GM19035 (cell line): ENCODE results near the gene SUCLA2.
"Not testable (repeated sequence)": the region's sequence is repeated elsewhere in the genome, so short reads cannot be mapped to it uniquely, and the experiment has no call there.

ENCODE experiments used
- ATAC-seq: cut with Tn5 transposase; IDR thresholded peaks from one replicate; pipeline ENCODE4 v1.9.1; 2021; ENCODE audit not compliant: unreplicated experiment

The SUCLA2 gene

GRCh38 chr13:47997384-47997783, 3.7 kb downstream of the SUCLA2 start:
- ATAC-seq: no peak

- ATAC-seq: no peak
Measured at GRCh38 chr13:47991859-47992258, 9.2 kb downstream of the SUCLA2 start.

GRCh38 chr13:47990920-47991466, 10.1 kb downstream of the SUCLA2 start:
- ATAC-seq: no peak

GRCh38 chr13:47990427-47990826, 10.6 kb downstream of the SUCLA2 start:
- no peak for ATAC-seq

- no peak for ATAC-seq
Measured at GRCh38 chr13:47983070-47983469, 18.0 kb downstream of the SUCLA2 start.

- ATAC-seq: no peak
Measured at GRCh38 chr13:47976325-47976724, 24.7 kb downstream of the SUCLA2 start.

- ATAC-seq: no peak
Measured at GRCh38 chr13:47964863-47965262, 36.2 kb downstream of the SUCLA2 start.

- no peak for ATAC-seq
Measured at GRCh38 chr13:47962237-47962636, 38.8 kb downstream of the SUCLA2 start.

GRCh38 chr13:47959468-47960247, 41.4 kb downstream of the SUCLA2 start:
- ATAC-seq: no peak

GRCh38 chr13:47957073-47957472, 44.0 kb downstream of the SUCLA2 start:
- ATAC-seq: no peak

- no peak for ATAC-seq
Measured at GRCh38 chr13:47955836-47956235, 45.2 kb downstream of the SUCLA2 start.

- ATAC-seq: no peak
Measured at GRCh38 chr13:47949799-47950198, 51.3 kb downstream of the SUCLA2 start.

GRCh38 chr13:47945738-47946137, 55.3 kb downstream of the SUCLA2 start:
- ATAC-seq: no peak

GRCh38 chr13:47945146-47945545, 55.9 kb downstream of the SUCLA2 start:
- not testable (repeated sequence) for ATAC-seq

- ATAC-seq: no peak
Measured at GRCh38 chr13:47934371-47934770, 66.7 kb downstream of the SUCLA2 start.

- ATAC-seq: no peak
Measured at GRCh38 chr13:47932950-47933923, 67.8 kb downstream of the SUCLA2 start.

- ATAC-seq: no peak
Measured at GRCh38 chr13:47930649-47931165, 70.4 kb downstream of the SUCLA2 start.

- ATAC-seq: no peak
Measured at GRCh38 chr13:47929156-47929555, 71.9 kb downstream of the SUCLA2 start.

- ATAC-seq: no peak
Measured at GRCh38 chr13:47917022-47917574, 84.0 kb downstream of the SUCLA2 start.

GRCh38 chr13:47908197-47908902, 92.7 kb downstream of the SUCLA2 start:
- ATAC-seq: no peak
